Endothelial cell of umbilical vein (primary cell): ENCODE data around the gene PLXDC1.

Experiments
- CTCF ChIP-seq, 2 donors: IDR thresholded peaks; 1 replicate in 1 of 2; 2 replicates in 1 of 2; pipeline ENCODE4 v1.5.1; 2011; ENCODE audit warnings: low read length in 2 of 2, mild to moderate bottlenecking in 2 of 2, moderate library complexity in 2 of 2, control low read depth in 1 of 2, inconsistent platforms in 1 of 2, low read depth in 1 of 2; ENCODE audit not compliant: insufficient read depth in 1 of 2; ENCODE audit errors: extremely low read depth in 1 of 2
- EZH2 ChIP-seq: IDR thresholded peaks from 2 replicates; pipeline ENCODE4 v1.6.1; 2012; ENCODE audit warnings: borderline replicate concordance, low read depth, mild to moderate bottlenecking, moderate library complexity, low read length, inconsistent platforms; ENCODE audit not compliant: severe bottlenecking
- POLR2A ChIP-seq: IDR thresholded peaks from 2 replicates; pipeline ENCODE4 v1.6.1; 2012; ENCODE audit warnings: low read depth, mild to moderate bottlenecking, control low read depth, low read length
- POLR2AphosphoS5 ChIP-seq: IDR thresholded peaks from 2 replicates; pipeline ENCODE4 v1.6.1; 2012; ENCODE audit warnings: low read depth, mild to moderate bottlenecking, control low read depth, low read length, moderate library complexity; ENCODE audit not compliant: insufficient read depth

- TF ChIP-seq POLR2AphosphoS5 (no peak), CTCF (IDR thresholded peaks at IDR 0.05; ENCODE audit: extremely low read depth in 1 of 2, insufficient read depth in 1 of 2, low read depth in 1 of 2, low read length in 2 of 2) (no peak), POLR2A (no peak), EZH2 (no peak)
These were observed 53.9 kb downstream of the PLXDC1 start for GRCh38 chr17:39097537-39097936.
